NCI-H2171 (cell line): ENCODE measurements around the gene P2RY14.

Experiments used
- DNase-seq: peaks from one replicate; lab custom pipeline; 2025; lab: John Stamatoyannopoulos, UW

The P2RY14 gene

DNA sequence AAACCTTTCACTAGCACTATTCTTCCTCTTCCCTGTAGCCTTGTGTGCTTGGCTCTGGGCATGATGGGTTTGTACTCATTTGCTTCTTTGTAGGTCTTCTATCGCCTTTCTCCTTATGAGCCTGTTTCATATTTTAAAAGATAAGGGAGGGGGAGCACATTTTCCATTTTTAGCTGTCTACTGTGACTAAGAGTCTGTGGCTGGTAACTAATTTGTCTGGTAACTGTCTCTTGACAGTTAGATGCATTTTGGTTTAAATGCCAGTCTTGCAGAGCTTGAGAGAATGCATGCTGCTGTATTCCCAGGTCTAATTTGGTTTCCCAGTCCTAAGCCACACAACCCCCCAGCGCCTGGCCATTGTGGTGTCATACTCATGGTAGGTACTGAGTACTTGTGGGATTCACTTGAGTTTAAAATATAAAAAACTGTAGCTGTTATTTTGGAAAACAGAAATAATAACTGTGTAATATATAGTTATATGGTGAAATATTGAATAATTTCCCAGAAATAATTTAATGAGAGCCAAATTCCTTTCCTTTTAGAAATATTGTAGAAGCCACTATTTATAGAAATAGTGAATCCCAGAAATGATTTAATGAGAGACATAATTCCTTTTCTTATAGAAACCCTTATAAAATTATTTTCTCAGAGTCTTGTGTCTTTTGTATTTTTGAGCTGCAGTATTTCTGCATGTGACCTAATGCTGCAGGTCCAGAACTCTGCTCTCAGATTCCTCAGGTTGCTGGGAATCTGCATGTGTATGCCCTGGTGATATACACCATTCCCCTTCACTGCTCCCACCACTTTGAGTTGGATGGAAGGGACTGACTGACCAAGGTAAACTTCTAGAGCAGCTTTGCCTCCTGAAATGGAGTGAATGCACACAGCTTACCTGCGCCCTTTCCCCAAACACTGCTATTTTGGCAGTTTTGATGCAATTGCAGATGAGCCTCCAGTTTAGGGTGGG is 61.4 kb downstream of the P2RY14 start:
- DNase-seq: no peak

DNA sequence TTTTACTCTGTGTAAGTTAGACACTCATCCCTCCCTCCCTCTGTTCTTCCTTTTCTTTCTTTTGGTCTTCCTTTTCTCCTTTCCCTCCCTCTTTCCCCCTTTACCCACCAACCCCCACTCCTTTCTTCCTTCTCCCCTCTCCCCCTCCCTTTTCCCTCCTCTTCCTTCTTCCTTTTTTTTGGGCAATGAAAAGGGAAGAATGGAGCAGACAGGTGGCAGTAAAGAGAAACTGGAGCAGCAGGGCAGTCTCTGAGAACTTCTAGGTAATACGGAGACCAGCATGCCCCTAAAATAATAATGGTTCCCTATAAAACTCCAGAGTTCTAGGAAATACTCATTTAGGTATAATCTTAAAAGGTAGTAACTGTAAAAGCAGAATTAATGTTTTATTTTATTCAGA is 63.9 kb downstream of the P2RY14 start:
- DNase-seq: no peak

DNA sequence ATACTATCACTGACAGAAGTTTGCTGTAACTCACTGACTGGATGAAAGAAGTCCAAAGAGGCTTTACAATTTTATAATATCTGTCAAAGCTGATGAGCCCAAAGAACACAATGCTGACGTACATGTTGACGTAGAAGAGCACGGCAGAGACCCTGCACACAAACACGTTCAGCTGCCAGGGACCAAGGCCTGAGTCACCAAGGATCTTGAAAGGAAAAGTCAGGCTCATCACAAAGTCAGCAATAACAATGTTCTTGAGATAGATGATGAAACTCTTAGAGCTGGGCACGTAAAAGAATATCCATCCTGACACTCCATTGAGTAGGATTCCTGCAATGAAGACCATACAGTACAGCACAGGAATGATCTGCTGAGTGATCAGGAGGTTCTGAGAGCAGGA is 64.5 kb downstream of the P2RY14 start:
- no peak for DNase-seq

DNA sequence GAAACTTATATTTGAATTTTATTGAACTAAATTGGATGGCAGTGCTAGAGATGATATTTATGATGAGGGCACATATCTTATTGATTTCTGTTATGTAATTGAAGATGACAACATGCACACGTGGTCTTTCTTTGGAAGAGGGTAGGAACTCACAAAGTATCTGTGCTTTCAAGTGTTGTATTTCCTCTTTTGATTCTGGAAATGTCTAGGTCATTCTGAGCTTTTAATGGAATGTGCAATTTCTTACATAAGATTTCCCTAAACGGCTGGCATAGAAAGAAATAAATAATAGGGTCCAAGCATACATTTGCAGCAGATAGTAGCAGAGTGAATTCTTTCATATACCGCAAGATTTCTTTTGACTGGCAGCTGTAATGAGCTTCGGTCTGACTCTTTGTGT is 65.2 kb downstream of the P2RY14 start:
- DNase-seq: no peak

DNA sequence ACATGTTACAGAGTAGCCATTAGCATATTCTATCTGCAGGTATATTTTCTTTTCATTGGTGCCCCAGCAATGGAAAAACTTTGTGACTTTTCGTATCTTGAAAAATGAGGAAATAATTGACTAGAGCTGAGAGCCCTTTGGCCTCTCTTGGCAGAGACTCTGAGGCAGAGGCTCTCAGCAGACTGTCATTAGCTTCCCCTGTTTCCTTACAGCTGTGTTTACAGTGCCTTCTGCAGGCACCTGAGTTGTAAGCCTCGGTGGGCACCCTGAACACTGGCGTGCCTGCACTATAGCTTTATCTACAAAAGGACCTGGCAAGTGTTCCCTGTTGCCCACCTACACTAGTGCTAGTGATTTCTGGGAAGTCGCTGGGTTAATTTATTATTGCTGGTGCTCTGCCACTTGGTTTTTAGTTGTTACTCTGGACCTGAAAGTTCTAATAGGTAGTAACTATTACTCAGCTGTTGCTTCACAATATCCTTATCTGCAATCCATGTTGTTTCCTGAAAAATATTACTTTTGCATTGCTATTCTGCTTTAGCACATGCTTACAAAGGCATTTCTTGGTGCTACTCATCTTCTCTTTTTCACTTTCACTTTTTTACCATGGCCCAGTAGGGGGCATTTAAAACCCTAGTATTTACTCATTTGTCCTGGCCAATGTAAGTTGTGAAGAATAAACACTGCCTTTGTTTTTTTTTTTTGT is 67.5 kb downstream of the P2RY14 start:
- DNase-seq: no peak

DNA sequence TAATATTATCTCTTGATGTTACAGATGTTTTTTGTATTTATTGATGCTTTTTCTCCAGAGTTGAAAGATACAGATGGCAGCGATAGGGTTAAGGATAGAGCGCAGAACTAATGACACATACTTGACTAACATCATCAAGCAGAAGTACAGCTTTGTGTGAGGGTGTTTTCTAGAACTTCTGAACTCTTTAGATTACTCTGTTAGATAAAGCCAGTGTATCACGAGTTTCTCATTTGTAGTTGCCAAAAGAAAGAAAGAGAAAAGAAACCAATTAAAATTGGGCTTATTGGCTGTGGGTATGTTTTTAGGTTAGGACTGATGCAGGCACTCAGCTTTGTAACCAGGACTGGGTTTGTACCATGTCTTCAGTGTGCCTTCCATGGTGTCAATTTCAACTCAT is 68.7 kb downstream of the P2RY14 start:
- DNase-seq: no peak

DNA sequence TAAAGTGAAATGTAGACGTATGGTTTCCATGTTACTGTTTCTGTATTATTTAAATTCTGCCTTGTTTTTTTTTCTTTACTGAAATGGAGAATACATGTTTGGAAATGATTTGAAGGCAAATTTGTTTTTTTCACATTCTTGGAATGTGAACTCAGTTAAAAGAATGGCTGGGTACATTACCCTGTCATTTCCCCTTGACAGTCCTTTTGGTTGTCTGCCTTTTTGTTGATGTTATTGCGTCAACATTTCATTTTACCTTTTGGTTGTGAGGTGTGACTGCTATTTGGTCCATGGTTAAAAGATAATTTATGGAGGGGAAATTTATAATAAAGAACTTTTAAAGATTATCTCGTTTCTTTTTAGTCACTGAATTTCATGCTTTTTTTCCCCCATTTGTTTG is 72.1 kb downstream of the P2RY14 start:
- DNase-seq: no peak

DNA sequence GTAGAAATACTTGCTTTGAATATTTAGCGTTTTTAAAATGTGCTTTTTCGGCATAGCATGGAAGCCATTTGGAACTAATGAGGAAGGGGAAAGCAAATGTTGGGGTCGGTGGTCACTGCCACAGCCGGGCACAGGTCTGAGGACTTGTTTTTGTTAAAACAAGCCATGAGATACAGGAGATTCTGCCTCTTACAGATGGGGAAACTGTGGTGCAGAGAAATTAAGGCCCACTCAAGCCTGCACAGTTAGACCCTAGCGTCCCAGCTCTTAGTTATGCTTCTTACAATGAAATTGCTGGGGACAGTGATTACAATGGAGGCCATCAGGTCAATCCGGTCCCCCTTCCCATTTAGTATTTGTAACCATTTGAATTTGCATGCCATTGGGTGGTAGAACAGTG is 72.9 kb downstream of the P2RY14 start:
- no peak for DNase-seq

DNA sequence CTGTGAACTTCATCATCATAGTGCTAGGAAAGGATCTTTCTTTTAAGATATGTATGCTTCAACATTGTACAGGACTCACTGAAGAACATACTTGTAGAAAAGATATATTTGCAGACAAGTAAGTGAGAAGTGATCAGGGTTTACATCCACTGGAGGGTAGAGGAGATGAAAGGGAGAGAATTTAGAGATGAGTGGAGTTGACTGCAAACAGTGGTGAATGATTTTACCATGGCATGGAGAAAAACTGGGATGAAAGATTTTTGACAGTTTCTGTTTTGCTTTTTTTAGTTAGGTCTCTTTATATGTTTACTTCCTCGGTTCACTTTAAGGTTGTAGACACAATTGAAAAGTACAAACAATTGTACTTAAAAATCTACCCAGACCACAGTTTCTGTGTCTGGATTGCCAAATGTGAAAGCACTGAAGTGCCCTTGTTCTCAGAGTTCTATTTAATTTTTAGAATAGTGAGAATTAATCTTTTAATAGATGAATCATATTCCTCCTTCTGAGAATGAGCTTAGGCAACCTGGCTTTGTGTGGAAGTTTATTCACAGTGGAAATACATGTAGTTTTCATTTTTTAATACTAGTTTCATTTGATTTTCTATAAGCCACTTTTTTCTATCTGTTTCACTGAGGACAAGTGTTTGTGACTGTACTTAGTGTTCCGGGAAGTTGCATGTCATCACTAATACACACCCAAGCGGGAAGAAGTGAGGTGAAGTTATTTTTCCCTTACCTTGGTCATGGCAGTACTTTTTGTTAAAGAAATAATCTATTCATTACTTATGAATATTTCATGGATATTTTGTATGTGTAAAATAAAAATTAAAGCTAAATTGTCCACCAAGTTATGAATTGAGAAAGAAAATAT is 73.6 kb downstream of the P2RY14 start:
- no peak for DNase-seq

DNA sequence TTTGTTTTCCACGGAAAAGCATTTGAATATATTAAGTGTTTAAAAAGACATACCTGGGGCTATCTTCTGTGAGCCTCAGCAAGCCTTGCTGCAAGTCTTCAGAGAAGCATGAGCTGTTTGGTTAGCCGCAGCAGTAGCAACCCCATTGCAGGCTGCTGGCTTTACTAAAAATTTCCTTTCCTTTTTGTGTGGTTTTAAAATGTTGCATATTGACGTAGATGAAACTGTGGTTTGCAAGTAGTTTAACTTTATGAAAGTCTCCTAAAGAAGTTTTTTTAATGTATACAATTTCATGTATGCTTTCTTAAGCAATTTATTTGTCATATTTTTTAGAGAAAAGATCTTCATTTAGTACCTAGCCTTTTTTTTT is 75.3 kb downstream of the P2RY14 start, which contains the start of gene GPR171:
Gene GPR171 (minus strand): TSS at position 166 of the 370 bp plus-strand sequence. CDS start 3,830 bp downstream, outside the sequence.
- DNase-seq: no peak

DNA sequence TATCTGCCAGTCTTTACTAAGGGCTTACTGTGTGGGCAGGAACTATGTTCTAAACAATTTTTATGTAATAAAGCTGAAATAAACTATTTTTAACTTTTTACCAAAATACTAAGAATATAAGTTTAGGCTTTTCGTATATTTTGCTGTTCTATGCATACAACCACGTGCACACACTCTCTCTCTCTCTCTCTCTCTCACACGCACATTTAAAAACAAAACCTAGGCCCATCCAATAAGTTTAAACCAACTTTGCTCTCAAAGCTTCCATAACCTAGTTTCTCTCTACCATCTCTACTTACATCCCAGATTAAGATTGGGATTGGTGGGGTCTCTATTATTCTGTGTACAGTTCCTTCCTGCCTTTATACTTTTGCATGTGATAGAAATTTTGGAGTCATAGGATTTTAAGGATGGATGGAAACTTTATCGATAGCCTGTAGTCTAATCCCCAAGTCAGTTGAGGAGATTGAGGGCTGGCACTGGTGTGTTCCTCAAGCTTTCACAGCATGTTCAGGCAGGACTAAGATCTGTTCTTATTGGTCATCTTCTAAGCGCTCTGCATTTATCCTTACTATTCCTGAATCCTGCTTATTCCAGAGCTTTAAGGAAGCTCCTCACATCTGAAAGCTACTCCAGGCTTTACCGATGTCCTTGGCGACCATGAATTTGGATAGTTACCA is 77.2 kb downstream of the P2RY14 start:
- DNase-seq: no peak

DNA sequence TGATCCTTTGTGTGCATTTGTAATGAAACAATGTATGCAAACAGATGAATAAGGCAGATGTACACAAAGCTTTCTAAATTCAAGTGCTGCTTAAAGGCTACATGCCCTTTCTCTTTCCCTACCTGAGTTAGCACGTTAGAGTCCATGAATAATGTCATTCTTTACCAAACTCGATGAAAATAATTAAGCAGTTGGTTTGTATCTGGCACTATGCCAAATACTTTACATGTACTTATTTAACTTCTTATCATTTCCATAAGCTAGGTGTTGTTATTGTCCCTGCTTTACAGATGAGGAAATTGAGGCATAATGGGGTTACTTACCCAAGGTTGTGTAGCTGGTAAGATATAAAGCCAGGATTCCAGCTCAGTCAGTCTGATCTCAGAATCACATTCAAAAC is 77.8 kb downstream of the P2RY14 start:
- DNase-seq: no peak

DNA sequence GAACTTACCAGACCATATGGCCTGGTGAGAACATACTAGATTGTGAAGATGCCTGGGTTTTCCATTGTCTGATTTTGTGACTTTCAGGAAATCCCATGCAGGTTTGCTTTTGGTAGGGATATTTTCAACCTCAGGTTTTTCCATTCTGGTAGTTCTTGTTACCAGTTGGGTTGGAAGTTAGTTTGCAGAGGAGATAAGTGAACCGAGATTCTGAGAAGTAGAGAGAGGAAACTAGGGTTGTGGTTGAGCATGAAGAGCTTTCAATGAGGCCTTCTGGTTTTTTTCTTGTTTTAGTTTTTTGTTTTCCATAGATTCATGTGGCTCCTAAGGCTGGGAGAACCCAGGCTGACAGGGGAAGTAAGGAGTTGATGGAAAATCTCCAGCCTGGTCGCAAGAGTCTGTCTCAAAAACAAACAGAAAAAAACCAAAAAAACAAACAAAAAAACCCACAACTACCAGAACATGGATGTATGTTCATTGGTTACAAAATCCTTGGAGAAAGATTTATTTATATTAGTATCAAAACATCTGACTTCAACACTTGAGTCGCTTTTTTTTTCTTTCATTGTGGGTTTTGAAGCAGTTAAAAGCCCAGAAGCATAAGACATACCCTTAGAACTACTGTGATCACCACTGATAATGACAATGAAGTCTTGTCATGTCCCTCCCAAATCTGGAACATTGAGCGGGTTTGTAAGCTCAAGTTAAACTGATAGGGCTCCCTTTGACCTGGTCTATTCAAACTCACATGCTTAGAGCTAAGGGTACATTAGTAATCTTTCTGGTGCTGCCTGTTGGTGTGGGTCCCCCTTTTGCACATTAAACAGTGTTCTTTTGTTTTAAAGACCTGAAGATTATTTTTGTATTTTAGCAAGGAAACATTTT is 78.5 kb downstream of the P2RY14 start:
- no peak for DNase-seq

DNA sequence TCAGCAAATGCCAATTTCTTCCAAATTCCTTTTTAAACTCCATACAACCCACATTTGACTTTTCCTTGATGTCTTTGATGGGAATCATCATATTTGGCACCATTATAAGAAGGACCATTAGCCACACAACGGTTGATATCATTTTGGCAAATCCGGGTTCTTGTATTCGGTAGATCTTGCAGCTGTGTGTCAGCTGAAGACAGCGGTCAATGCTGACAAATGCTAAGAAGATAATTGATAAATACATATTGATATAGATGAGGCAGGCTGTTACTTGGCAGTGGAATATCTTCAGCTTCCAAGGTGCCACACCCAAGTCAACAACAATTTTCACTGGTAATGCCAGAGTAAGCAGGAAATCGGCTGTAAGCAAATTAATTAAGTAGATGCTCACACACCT is 79.5 kb downstream of the P2RY14 start:
- no peak for DNase-seq

DNA sequence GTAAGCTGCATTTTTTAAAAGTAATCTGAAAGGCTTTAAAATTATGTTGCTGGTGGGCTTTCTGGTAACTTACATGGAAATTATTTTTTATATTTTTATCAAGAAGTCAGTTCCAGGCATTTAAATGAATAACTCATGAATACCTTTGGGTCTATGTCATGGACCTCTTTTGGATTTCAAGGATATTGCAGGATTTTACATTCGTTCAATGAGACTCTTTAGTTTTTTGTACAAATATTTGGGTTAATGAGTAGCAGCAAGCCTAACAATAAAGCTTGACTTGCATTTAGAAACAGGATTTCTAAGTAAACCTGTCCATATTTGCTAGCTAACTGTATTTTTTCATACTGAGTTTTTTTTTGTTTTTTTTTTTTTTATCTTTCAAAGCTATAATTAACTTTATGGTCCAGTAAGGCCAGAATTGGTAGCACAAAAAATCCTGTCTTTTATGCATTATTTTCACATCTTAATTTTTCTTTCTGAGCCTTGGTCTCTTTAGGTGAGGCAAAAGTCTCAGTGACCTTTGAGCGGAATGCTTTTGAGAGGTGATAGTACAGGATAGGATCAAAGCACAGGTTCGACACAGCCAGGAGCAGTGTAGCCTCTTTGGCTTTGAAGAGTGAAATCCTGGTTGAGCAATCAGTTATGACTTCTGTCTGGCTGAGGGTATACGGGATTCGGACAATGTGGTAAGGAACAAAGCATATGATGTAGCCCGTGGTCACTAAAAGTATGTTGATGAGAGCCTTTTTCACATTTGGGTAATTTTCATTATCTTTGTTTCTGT is 80.2 kb downstream of the P2RY14 start:
- DNase-seq: no peak

DNA sequence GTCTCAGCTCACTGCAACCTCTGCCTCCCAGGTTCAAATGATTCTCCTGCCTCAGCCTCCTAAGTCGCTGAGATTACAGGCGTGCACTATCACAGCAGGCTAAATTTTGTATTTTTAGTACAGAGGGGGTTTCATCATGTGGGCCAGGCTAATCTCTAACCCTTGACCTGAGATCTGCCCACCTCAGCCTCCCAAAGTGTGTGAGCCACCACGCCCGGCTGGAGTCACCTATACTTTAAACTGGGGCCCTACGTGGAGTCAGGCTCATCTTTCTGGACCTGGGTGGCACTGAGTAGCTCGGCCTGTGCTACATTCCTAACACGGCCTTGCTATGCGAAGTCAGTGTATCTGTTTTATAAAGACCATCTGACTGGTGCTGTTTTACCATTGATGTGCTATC is 81.1 kb downstream of the P2RY14 start:
- no peak for DNase-seq

DNA sequence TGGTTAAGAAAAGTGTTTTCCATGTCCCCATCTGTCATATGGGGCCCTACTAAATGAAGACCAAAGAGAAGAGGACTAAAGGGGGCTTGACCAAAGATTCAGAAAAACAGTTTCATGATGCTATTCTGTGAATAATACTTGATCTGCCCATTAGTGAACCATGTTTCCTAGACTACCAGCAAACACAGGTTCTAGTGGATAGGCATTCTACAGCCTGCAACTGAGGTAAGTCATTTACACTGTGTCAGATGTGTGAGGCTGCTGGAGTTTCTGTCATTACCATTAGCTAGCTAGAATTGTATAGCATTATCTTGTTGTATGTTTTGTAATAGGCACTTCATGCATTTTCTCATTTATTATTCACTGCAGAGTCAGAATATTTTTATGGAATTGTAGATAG is 81.9 kb downstream of the P2RY14 start:
- DNase-seq: no peak

DNA sequence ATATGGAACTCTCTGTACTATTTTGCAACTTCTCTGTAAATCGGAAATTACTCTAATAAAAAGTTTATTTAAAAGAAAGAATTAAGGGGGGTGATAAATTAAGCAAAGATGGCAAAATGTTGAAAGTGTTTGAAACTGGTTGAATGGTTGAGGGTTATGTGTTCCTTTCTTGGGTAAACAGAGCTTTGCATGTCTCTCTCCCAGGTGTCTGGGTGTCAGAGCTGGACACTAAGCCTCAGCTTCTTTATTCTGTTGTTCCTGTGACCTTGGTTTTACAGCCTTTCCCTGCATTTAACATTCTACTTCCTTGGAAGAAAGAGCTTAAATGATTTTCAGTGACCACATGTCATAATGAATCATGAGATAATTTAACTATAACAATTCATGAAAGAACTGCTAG is 82.5 kb downstream of the P2RY14 start:
- no peak for DNase-seq

DNA sequence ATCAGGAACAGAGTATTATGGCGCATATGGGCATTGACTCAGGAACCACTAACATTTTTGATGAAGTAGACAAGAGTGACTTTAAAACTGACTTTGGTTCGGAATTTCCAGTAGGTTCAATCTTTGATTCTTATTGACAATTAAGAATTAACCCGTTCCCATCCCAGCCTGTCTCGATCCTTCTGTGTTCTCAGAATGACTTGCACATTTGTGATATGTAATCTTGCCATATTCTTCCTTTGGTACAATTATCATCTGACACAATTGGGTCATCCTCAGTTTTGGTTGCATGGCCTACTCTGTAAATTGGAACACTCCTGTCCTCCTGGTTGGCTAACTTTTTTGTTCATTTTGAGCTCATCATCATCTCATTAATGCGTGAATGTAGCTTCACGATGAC is 85.8 kb downstream of the P2RY14 start:
- no peak for DNase-seq

DNA sequence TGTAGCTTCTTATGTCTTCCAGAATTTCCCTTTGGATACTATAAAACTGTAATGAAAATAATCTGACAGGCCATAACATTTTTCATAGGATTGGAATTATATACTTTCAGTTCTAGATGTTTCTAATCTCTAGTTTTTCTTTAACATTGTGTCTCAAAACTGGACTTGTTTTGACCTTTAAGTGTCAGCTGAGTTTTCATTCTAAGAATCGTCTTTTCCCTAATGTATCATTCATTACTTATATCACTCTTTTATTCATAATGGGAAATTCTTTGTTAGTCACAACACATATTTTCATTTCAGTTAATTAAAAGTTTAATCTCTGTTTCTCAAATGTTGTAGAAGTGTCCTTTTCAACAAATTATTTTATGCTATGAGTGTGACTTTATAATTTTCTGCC is 87.2 kb downstream of the P2RY14 start:
- DNase-seq: no peak
